Measurements from ENCODE around the gene CCDC83.
"Not testable (repeated sequence)": the region's sequence is repeated elsewhere in the genome, so short reads cannot be mapped to it uniquely, and the experiment has no call there.

The CCDC83 gene

GRCh38 chr11:85913513-85913912, 58.3 kb downstream of the CCDC83 start:
- Mint-ChIP-seq H3K36me3 (ENCODE audit: insufficient read depth) (no peaks in the 10 kb centered on the region), H3K27me3 (no peaks in the 10 kb centered on the region), H3K9me3 (no peaks in the 10 kb centered on the region), H3K4me3 (no peak overlapping the region), H3K4me1 (ENCODE audit: low read depth in 2 of 2) (no peaks in the 10 kb centered on the region), H3K27ac (no peak overlapping the region)
- no peak for DNase-seq
- no peak for ATAC-seq (replicated peaks)

- no peak overlapping the region for H3K27ac Mint-ChIP-seq
- no peaks in the 10 kb centered on the region for H3K4me1 Mint-ChIP-seq (ENCODE audit: low read depth in 2 of 2)
- DNase-seq: no peak
- H3K36me3 Mint-ChIP-seq (ENCODE audit: insufficient read depth): no peaks in the 10 kb centered on the region
- H3K4me3 Mint-ChIP-seq: no peak overlapping the region
- H3K9me3 Mint-ChIP-seq: no peaks in the 10 kb centered on the region
- no peak for ATAC-seq (replicated peaks)
- no peaks in the 10 kb centered on the region for H3K27me3 Mint-ChIP-seq
Measured at GRCh38 chr11:85914425-85914824, 59.2 kb downstream of the CCDC83 start.

GRCh38 chr11:85918910-85919794, 64.0 kb downstream of the CCDC83 start:
- H3K36me3 Mint-ChIP-seq (ENCODE audit: insufficient read depth): no peaks in the 10 kb centered on the region
- H3K4me3 Mint-ChIP-seq: no peak overlapping the region
- no peaks in the 10 kb centered on the region for H3K9me3 Mint-ChIP-seq
- H3K4me1 Mint-ChIP-seq (ENCODE audit: low read depth in 2 of 2): no peaks in the 10 kb centered on the region
- H3K27me3 Mint-ChIP-seq: peaks cover 6 to 7% of the 10 kb centered on the region in 2 donors
- DNase-seq (no peak), ATAC-seq (replicated peaks) (no peak)
- H3K27ac Mint-ChIP-seq: no peak overlapping the region

- H3K9me3 Mint-ChIP-seq: no peaks in the 10 kb centered on the region
Measured at GRCh38 chr11:85922367-85922766, 67.2 kb downstream of the CCDC83 start.

GRCh38 chr11:85923455-85923854, 68.3 kb downstream of the CCDC83 start:
- no peak overlapping the region for H3K4me3 Mint-ChIP-seq
- H3K27me3 Mint-ChIP-seq: peaks cover 37 to 43% of the 10 kb centered on the region in 2 donors
- DNase-seq (no peak), ATAC-seq (replicated peaks) (no peak)
- no peaks in the 10 kb centered on the region for H3K4me1 Mint-ChIP-seq (ENCODE audit: low read depth in 2 of 2)
- H3K36me3 Mint-ChIP-seq (ENCODE audit: insufficient read depth): peaks cover 3% of the 10 kb centered on the region
- no peak overlapping the region for H3K27ac Mint-ChIP-seq
- no peaks in the 10 kb centered on the region for H3K9me3 Mint-ChIP-seq

More at GRCh38 chr11:85922367-85922766, 67.2 kb downstream of the CCDC83 start:
- Mint-ChIP-seq H3K4me1 (ENCODE audit: low read depth in 2 of 2) (no peaks in the 10 kb centered on the region), H3K4me3 (no peak overlapping the region), H3K27me3 (peaks cover 28 to 33% of the 10 kb centered on the region in 2 donors), H3K27ac (no peak overlapping the region), H3K36me3 (ENCODE audit: insufficient read depth) (peaks cover 3% of the 10 kb centered on the region)
- no peak for ATAC-seq (replicated peaks)
- DNase-seq: no peak

GRCh38 chr11:85926653-85927214, 71.6 kb downstream of the CCDC83 start:
- not testable (repeated sequence) for H3K4me1 Mint-ChIP-seq (ENCODE audit: low read depth in 2 of 2); ATAC-seq (replicated peaks); H3K36me3 Mint-ChIP-seq (ENCODE audit: insufficient read depth); H3K4me3 Mint-ChIP-seq; H3K9me3 Mint-ChIP-seq; H3K27ac Mint-ChIP-seq; DNase-seq
- peaks cover 37 to 58% of the 10 kb centered on the region in 2 donors for H3K27me3 Mint-ChIP-seq

GRCh38 chr11:85930879-85931366, 75.7 kb downstream of the CCDC83 start:
- peaks cover 23 to 40% of the 10 kb centered on the region in 2 donors for H3K27me3 Mint-ChIP-seq
- DNase-seq (no peak), ATAC-seq (replicated peaks) (no peak)
- no peaks in the 10 kb centered on the region for H3K9me3 Mint-ChIP-seq
- H3K4me3 Mint-ChIP-seq: no peak overlapping the region
- peaks cover 3% of the 10 kb centered on the region for H3K36me3 Mint-ChIP-seq (ENCODE audit: insufficient read depth)
- H3K27ac Mint-ChIP-seq: no peak overlapping the region
- H3K4me1 Mint-ChIP-seq (ENCODE audit: low read depth in 2 of 2): no peaks in the 10 kb centered on the region

- H3K27ac Mint-ChIP-seq: no peak overlapping the region
- ATAC-seq (replicated peaks): no peak
- H3K36me3 Mint-ChIP-seq (ENCODE audit: insufficient read depth): no peaks in the 10 kb centered on the region
- H3K4me3 Mint-ChIP-seq: no peak overlapping the region
- H3K27me3 Mint-ChIP-seq: peaks cover 0 to 8% of the 10 kb centered on the region in 2 donors
- no peaks in the 10 kb centered on the region for H3K4me1 Mint-ChIP-seq (ENCODE audit: low read depth in 2 of 2)
- no peaks in the 10 kb centered on the region for H3K9me3 Mint-ChIP-seq
- no peak for DNase-seq
Measured at GRCh38 chr11:85934596-85935169, 79.5 kb downstream of the CCDC83 start.

- H3K27me3 Mint-ChIP-seq: peaks cover 0 to under 1% of the 10 kb centered on the region in 2 donors
- no peak for ATAC-seq (replicated peaks)
- H3K36me3 Mint-ChIP-seq (ENCODE audit: insufficient read depth): no peaks in the 10 kb centered on the region
- H3K4me3 Mint-ChIP-seq: no peak overlapping the region
- no peaks in the 10 kb centered on the region for H3K4me1 Mint-ChIP-seq (ENCODE audit: low read depth in 2 of 2)
- H3K9me3 Mint-ChIP-seq: no peaks in the 10 kb centered on the region
- DNase-seq: no peak
- no peak overlapping the region for H3K27ac Mint-ChIP-seq
Measured at GRCh38 chr11:85935751-85936150, 80.6 kb downstream of the CCDC83 start.

- DNase-seq (no peak), ATAC-seq (replicated peaks) (no peak)
- H3K4me3 Mint-ChIP-seq: no peak overlapping the region
- H3K27ac Mint-ChIP-seq: peak overlapping the region in 1 of 2 donors; percentile 44
- no peaks in the 10 kb centered on the region for H3K27me3 Mint-ChIP-seq
- H3K36me3 Mint-ChIP-seq (ENCODE audit: insufficient read depth): no peaks in the 10 kb centered on the region
- no peaks in the 10 kb centered on the region for H3K9me3 Mint-ChIP-seq
- H3K4me1 Mint-ChIP-seq (ENCODE audit: low read depth in 2 of 2): no peaks in the 10 kb centered on the region
Measured at GRCh38 chr11:85937835-85938234, 82.7 kb downstream of the CCDC83 start.

GRCh38 chr11:85939099-85940015, 84.2 kb downstream of the CCDC83 start:
- H3K4me3 Mint-ChIP-seq: no peak overlapping the region
- no peak for DNase-seq
- no peak for ATAC-seq (replicated peaks)

GRCh38 chr11:85941380-85941973, 86.3 kb downstream of the CCDC83 start:
- peaks cover 4 to 11% of the 10 kb centered on the region in 2 donors for H3K4me1 Mint-ChIP-seq (ENCODE audit: low read depth in 2 of 2)
- DNase-seq: no peak
- no peak for ATAC-seq (replicated peaks)
- H3K27me3 Mint-ChIP-seq: no peaks in the 10 kb centered on the region
- no peak overlapping the region for H3K27ac Mint-ChIP-seq
- no peaks in the 10 kb centered on the region for H3K36me3 Mint-ChIP-seq (ENCODE audit: insufficient read depth)
- H3K4me3 Mint-ChIP-seq: no peak overlapping the region
- H3K9me3 Mint-ChIP-seq: peaks cover 0 to 3% of the 10 kb centered on the region in 2 donors

More at GRCh38 chr11:85939099-85940015, 84.2 kb downstream of the CCDC83 start:
- no peaks in the 10 kb centered on the region for H3K36me3 Mint-ChIP-seq (ENCODE audit: insufficient read depth)
- no peaks in the 10 kb centered on the region for H3K27me3 Mint-ChIP-seq
- no peaks in the 10 kb centered on the region for H3K9me3 Mint-ChIP-seq
- H3K4me1 Mint-ChIP-seq (ENCODE audit: low read depth in 2 of 2): no peaks in the 10 kb centered on the region
- H3K27ac Mint-ChIP-seq: no peak overlapping the region
